ENCODE measurements around the gene JAG2.

The JAG2 gene

GRCh38 chr14:105181549-105182295 lies 13.1 kb upstream of the JAG2 start:
- DNase-seq = no peak

DNA sequence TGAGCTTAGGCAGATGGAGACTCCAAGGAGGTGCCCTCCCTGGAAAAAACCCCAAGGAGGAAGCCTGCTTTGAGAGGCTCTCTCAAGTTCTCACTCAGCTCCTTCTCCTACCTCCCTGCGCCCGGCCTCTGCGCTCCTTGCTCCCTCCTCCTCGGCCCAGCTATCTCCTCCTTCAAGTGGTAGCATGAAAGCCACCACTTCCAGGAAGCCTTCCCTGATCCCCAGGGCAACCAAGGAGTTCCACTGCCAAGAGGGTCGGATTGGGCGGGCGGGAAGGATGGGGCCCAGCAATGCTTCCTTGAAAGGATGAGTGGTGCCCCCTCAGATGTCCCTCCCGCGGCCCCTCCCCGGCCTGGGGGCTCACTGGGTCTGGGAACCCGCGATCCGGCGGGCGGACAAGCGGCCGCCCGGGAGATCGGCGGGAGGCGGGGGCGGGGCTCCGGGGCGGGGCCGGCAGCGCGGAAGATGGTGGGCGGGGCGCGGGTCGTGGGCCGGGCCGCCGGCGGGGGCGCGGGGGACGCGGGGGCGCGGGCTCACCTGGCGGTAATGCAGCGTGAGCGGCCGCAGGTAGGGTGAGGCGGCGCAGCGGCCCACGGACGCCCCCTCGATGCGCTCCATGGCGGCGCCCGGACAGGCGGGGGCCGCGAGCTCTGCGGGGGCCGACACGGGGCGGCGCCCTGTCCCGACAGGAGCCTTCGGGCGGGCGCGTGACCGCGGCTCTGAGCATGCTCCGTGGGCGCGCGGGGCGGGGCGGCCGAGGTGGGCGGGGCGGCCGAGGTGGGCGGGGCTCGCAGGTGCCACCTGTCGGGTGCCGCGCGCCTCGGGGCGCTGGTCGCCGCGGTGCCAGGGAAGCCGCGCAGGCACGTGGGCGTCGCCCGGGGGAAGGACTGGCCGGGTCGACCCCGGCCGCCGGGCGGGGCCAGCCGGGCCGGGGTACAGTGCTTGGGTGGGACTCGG lies 12.3 kb upstream of the JAG2 start, which contains the start of gene NUDT14:
Gene NUDT14, minus strand, starts transcription at position 721 of the 957 bp plus-strand sequence. Its CDS starts 103 bp downstream, at position 618.
- DNase-seq = peak; percentile 30

- DNase-seq = no peak
Measured at GRCh38 chr14:105179191-105179590, 10.6 kb upstream of the JAG2 start.

GRCh38 chr14:105178868-105179140 lies 10.2 kb upstream of the JAG2 start:
- no peak for DNase-seq

- DNase-seq = no peak
Measured at GRCh38 chr14:105178069-105178867, 9.7 kb upstream of the JAG2 start.

DNA sequence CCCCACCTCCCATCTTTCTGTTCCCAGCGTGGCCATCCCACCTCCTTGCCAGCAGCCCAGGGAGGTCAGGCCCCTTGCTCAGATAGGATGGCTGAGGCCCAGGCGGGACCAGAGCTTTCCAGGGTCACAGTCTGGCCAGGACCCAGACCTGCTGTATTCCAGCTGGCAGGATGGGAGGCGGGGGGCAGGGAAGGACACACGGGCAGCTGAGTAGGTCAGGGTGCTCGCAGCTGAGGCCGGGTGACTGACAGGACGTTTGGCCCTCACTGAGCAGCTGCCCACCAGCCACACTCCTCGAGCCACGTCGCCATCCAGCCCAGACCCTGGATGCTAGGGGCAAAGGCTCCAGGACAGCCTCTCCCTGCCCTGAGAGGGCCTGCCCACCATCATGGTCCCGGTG lies 8.5 kb upstream of the JAG2 start:
- DNase-seq = no peak

DNA sequence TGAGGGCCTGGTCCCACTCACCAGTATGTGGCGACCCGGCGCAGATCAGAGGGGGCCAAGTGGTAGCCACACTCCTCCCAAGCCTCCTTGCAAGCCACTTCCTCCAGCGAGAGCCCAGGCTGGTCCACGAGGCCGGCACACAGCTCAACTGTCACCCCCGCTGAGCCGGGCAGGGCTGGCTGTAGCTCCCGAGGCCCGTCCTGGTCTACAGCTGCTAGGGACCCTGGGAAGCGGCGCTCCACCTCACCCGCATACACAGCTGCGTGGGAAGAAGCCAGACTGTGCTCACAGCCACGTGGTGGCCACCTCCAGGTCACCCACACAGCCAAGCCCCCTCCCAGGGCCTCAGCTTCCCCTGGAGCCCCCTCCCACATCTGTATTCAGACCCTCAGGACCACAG lies 7.9 kb upstream of the JAG2 start:
- DNase-seq = no peak

DNA sequence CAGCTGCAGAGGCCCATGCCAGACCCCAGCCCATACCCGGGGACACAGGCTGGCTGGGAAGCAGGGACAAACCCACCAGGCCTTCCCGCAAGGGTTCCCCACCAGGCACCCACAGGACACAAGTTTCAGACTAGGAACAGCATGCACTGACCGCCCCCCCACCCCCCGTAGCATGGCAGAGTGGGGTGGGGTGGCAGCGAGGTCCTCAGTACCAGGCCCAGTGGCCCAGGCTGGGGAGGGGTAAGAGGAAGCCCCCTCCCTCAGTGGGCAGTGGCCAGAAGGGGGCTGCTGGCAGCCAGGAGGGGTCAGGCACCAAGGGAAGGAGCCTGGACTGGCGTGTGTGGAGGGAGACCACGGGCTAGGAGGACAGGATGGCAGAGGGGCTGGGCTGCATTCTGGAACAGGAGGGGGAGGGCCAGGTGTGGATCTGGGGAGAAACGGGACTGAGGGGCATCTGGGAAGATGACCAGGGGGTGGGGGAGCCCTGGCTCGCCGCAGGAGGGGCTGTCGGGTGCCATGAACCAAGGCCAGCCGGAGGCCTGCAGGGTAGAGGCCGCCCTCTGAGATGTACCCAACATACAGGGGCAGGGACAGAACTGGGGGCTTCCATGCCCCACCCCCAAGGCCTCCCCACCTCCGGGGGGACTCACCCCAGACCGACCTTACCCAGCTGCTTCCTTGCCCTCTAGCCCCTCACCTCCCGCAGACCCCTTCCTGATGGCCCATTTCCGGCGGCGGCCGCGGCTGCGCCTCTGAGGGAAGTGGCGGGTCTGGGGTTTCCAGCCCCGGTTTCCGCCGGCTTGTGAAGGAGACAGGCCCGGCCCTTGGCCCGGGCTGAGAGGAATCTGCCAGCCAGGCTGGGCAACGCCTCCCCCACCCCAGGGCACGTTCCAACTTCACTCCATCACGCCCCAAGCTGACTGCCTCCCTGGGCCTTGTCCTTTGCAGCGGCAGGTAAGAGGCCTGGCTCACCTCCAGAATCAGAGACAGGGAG lies 5.6 kb upstream of the JAG2 start:
- DNase-seq = no peak

DNA sequence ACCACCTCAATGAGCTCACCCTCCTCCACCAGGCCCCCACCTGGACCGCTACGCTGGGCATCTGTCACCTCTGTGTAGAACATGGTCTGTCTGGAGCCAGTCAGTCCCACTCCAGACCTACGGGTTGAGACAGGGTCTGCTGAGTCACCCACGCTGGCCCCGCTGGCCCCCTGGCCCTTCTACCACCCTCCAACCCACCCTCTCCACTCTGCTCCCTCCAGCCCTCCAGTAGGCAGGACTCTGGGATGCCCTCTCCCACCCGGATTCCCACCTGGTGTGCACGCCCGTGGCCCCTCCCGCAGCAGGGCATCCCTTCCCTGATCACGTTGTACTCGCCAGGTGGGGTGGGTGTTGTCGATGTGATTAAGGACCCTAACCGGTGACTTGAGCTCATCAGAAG lies 4.6 kb upstream of the JAG2 start:
- DNase-seq = no peak

DNA sequence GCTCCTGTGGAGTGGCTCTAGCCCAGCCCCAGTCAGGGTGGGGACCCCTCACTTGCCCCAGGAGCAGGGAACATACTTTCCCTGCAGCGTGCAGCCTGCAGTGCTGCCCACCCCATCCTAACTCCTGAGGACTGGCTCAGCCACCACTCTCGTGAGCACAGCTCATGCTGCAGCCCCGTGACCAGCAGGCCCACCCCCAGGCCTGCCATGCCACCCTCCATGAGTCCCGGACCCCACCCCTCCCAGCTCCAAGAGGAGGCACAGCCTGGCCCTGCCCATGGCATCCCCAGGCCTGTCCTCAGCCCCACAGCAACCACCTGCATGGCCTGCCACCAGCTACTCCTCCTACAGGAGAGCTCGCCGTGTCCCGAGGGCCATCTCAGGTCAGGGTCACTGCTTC lies 3.9 kb upstream of the JAG2 start:
- DNase-seq = no peak

DNA sequence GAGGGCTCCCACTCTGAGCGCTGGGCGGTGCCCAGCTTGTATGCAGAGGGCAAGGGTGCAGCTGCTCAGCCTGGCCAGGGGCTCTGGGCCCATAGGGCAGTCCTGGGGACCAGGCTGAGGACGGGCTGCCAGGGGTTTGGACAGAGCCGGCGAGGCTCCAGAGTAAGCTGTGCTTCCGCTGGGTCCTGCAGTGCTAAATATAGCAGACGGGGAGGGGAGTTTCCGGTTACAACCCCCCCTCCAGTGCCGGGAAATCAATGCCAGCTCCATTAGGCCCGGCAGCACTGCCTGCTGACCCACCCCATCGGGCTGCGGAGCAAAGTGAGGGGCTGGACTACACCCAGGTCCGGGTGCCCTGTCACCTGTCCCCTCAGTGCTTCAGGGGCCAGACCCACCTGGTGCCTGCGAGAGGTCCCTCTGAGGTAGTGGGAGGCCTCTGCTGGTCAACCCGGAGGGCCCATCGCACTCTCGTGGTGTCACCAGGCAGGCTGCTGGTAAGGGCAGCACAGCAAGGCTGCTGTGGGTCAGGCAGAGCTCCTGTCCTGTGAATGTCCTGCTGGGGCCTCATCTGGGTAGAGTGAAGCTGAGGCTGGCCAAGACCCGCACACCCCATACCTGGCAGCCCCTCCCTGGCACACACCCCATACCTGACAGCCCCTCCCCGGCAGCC lies 2.6 kb upstream of the JAG2 start:
- DNase-seq = no peak

DNA sequence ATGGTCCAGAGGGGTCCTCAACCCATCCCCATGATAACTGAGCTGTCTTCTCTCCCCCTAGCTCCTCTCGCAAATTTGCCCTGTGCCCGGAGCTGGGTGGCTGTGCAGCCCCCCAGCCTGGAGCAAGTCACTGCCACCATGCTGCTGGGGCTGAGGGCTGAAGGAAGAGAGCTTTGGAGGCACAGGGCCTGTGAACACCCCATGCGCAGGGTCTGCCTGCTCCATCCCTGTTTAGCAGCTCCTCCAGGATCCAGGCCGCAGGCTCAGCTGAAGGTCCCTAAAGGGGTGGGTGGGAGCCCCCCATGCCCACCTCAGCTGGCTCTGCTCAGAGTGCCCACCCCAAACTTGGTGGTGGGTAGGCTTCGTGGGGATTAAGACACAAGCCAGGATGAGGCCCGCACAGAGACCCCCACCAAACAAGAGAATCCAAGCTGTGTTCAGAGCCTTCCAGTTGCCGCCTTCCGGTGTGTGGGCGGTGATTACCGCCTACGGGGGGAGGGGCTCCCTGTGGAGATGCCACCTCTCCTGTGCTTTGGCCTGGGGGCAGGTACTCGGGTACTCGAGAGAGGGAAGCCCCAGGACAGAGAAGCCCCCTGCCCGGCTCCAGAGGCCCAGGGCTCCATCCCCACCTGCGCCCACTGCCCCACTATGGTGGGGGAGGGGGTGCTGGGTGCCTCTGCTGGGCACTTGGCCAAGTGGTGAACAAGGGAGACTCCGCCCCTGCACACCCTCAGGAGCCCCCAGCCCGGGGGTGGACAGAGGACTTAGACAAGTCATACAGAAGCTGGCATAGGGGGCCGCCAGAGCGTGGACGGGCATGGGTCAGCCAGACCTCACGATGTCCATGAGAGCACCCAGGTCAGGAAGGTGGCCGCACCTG lies 1.4 kb upstream of the JAG2 start:
- DNase-seq = no peak

GRCh38 chr14:105168979-105169507 lies 467 bp upstream of the JAG2 start:
- no peak for DNase-seq

- no peak for DNase-seq
Measured at GRCh38 chr14:105168093-105168420, 519 bp downstream of the JAG2 start.

GRCh38 chr14:105167303-105168092 lies 1.1 kb downstream of the JAG2 start:
- DNase-seq = no peak

- no peak for DNase-seq
Measured at GRCh38 chr14:105166571-105167302, 1.8 kb downstream of the JAG2 start.

DNA sequence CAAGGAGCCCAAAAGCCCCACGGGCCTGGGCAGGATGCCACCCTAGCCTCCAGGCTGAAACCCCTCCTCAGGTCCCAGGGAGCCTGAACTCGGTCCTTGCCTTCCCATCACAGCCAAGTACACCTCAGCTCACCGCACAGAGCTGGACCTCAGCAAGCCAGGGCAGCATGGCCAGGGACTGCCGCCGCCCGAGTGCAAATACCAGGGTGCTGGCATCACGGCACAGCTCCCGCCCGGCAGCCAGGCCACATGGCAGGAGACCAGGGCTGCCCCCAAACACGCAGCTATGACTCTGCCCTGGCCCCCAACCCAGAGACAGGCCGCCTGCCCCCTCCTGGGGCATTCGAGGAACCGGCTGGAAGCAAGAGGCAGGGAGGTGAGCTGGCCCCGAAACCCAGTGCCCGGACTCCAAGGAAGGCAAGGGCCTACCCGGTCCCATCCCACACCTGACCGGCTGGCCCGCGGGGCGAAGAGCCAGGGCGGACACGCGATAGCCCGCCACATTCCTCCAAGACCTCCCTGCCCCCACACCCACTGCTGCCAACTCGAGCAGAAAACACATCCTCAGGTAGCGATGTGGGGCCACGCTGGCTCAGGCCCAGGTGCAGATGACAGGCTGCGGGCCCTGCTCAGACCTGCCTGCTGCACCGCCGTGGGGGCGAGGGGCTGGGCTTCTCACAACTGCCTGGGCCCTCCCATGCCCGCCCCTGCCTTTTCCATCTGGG lies 2.7 kb downstream of the JAG2 start:
- no peak for DNase-seq

DNA sequence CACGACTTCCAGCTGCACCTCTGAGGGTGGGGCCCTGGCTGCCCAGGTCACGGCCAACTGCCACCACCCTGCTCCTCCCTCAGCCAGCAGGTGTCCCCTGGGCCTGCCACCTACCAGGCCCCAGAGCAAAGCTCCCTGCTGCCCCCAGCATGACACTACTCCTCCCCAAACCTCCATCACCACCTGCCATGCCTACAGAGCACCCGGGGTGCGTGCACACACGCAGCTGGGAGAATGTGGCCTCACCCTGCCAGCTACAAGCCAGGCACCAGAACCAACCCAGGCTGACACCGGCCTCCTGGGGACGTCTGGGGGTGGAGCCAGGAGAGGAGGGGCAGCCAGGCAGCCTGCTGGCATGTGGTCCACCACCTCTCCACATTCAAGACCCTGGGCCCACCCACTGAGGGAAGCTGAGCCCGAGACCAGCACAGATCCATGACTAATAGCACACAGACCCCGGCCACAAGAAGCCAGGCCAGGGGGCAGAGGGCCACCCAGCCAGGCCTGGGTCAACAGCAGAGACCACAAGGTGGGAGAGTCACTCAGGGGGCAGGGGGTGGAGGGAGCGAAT lies 3.4 kb downstream of the JAG2 start:
- DNase-seq = no peak
